ENCODE results near the gene GUCA1A. TPM values are rescaled to one million over a fixed set of nuclear protein-coding genes. Genes with fewer than 3 reads are reported as not detected.

GUCA1A gene
- total and polyA plus RNA-seq, 2 of the 4 experiments (the other 2 are of a cell fraction) = 0.18 to 0.32 TPM

GRCh38 chr6:42194056-42194455 is 20.9 kb downstream of the GUCA1A start:
- 0 out of 2 replicates have a peak overlapping the region, but pooled peaks have one; percentile 11 for H4K5ac ChIP-seq (ENCODE audit: low read depth, low read length)
- no peak for DNase-seq
- H3K14ac ChIP-seq (replicated peaks; ENCODE audit: low read depth, low read length) = no peak overlapping the region
- no peak overlapping the region for H3K27ac ChIP-seq (ENCODE audit: insufficient read depth, low read length)
- POLR2A ChIA-PET (ENCODE audit: unreplicated experiment) = no interaction called here
- H2AK5ac ChIP-seq (ENCODE audit: low read depth, low read length) = peak overlapping the region; percentile 29; the same call in 1 of the 2 replicates
- no peaks in the 10 kb centered on the region; the same call in 1 of the 2 replicates for H4K20me1 ChIP-seq (ENCODE audit: insufficient read depth, low read length)
- WGBS, 2 experiments (ENCODE audit: extremely low coverage in 2 of 2, insufficient read length in 1 of 2) = 97% methylated on average over 4 of the region's 5 CpGs; no CpG with 5 or more reads in 1 of the 2 experiments
- H2BK20ac ChIP-seq (ENCODE audit: low read depth, low read length) = no peak overlapping the region; the same call in 1 of the 2 replicates
- dilution Hi-C loops (cut with HindIII; ENCODE audit: low sequenced_read_pairs, unreplicated experiment) (no loop called here), intact Hi-C loops (cut with micrococcal nuclease) (no loop called here), in situ Hi-C loops (cut with MboI; ENCODE audit: low sequenced_read_pairs) (no loop called here)
- peaks cover 14% of the 10 kb centered on the region for H3K9me1 ChIP-seq (ENCODE audit: insufficient read depth, low read length)
- CTCF ChIA-PET = no interaction called here
- H3K56ac ChIP-seq (ENCODE audit: extremely low read depth, insufficient read depth, low read length) = no peak overlapping the region
- no peak overlapping the region for H2BK5ac ChIP-seq (ENCODE audit: low read depth, low read length, poor library complexity, severe bottlenecking)
- H3K79me1 ChIP-seq (ENCODE audit: low read depth in 1 of 2, low read length in 2 of 2) = peaks cover 0 to 14% of the 10 kb centered on the region in 2 experiments; a peak in 1 of 4 replicates
- no peaks in the 10 kb centered on the region for H3K27me3 ChIP-seq (ENCODE audit: control insufficient read depth, insufficient read depth, low read length)
- H3K9me3 ChIP-seq (ENCODE audit: control insufficient read depth, insufficient read depth, low read length) = no peaks in the 10 kb centered on the region
- H3K4me1 ChIP-seq (ENCODE audit: control insufficient read depth, insufficient read depth, low read length) = peaks cover 20% of the 10 kb centered on the region
- peak overlapping the region; percentile 19; the same call in 1 of the 3 replicates for H2BK15ac ChIP-seq (ENCODE audit: low read depth, low read length)
- H2BK120ac ChIP-seq (ENCODE audit: low read depth, low read length) = peak overlapping the region; percentile 6; the same call in 1 of the 2 replicates
- no peak overlapping the region for H3K18ac ChIP-seq (ENCODE audit: low read depth, low read length)
- no peak overlapping the region for H4K91ac ChIP-seq (ENCODE audit: insufficient read depth, low read depth, low read length)
- no peak overlapping the region for H2AK9ac ChIP-seq (replicated peaks; ENCODE audit: low read depth, low read length, poor library complexity)
- no peak overlapping the region for H3K4me2 ChIP-seq (ENCODE audit: low read depth, low read length)
- TF ChIP-seq MAZ (IDR thresholded peaks at IDR 0.05; ENCODE audit: borderline replicate concordance, low read depth, low read length) = no peak
- H3K4ac ChIP-seq (ENCODE audit: low read depth, low read length) = 0 out of 2 replicates have a peak overlapping the region, but pooled peaks have one; percentile 7
- no peak overlapping the region for H3K23ac ChIP-seq (ENCODE audit: low read depth, low read length)
- BruUV-seq (replicated peaks) = no TSS peak
- H2AFZ ChIP-seq (replicated peaks; ENCODE audit: low read length, poor library complexity) = no peak overlapping the region
- H3K9ac ChIP-seq (ENCODE audit: low read depth, low read length) = no peak overlapping the region
- no peaks in the 10 kb centered on the region for H3K36me3 ChIP-seq (ENCODE audit: control insufficient read depth, insufficient read depth, low read length)
- no peak overlapping the region for H3K4me3 ChIP-seq (ENCODE audit: insufficient read depth, low read depth, low read length)
- ATAC-seq (ENCODE audit: low read depth) = no peak
- H4K8ac ChIP-seq (ENCODE audit: low read depth in 2 of 2, low read length in 2 of 2) = no peak overlapping the region

All from IMR-90 (cell line).